ENCODE data around the gene POU2F1. TPM values are rescaled to one million over a fixed set of nuclear protein-coding genes. Genes with fewer than 3 reads are reported as not detected.

POU2F1 gene
- total and polyA plus RNA-seq, 3 donors from 2014 or later, result 17.1 to 36.9 (median 36.0) TPM

DNA sequence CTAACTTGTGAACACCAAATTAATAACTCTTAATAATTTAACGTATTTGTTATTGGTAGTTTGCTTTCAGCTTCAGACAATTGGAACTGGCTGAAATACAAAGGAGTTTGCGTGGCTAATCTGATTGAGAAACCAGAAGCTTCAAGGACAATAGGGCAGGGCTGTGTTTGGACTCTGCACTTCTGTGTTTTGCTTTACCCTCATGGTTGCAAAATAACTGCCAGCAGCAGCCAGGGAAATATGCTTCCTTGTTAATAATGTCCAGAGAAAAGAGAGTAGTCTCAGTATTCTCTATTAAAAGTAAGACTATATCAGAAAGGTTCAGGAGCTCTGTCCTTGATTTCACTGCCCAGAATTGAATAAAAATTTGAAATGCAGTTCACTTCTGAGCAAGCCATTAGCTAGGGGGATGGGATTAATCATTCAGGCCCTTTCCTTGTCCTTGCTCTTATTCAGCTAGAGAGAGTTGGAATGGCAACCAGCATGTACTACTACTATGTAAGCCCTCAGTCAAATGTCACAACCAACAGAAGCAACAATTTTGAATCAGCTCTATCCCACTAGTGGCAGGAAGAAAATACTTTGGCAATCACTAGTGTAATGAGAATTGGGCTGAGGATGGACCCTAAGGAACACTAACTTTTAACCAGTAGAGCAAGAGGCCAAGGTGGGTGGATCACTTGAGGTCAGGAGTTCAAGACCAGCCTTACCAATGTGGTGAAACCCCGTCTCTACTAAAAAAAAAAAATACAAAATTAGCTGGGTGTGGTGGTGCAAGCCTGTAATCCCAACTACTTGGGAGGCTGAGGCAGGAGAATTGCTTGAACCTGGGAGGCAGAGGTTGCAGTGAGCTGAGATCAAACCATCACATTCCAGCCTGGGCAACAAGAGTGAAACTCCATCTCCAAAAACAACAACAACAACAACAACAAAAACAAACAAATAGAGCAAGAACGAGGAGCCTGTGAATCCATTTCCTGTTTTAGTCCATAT lies 76.8 kb downstream of the POU2F1 start:
- TF ChIP-seq CTCF (IDR thresholded peaks at IDR 0.05), result no peak
- no peak for TF ChIP-seq POLR2A (IDR thresholded peaks at IDR 0.05)
- Histone ChIP-seq H3K9me3 (no peaks in the 10 kb centered on the region), H3K4me3 (no peak overlapping the region), H3K4me1 (peaks cover 4% of the 10 kb centered on the region), H3K36me3 (ENCODE audit: low read depth, missing control alignments) (no peaks in the 10 kb centered on the region), H3K27me3 (no peaks in the 10 kb centered on the region), H3K27ac (peak overlapping the region in 1 of 2 donors; percentile 38)
- DNase-seq, result peak; percentile 19
- intact Hi-C loops (cut with DNase I; ENCODE audit: low total_unique reads), result no loop called here
- 55 to 57% methylated on average over 4 of the region's 4 CpGs for WGBS, 2 donors

- Histone ChIP-seq H3K27me3 (no peaks in the 10 kb centered on the region), H3K4me1 (peaks cover 4% of the 10 kb centered on the region), H3K27ac (no peak overlapping the region), H3K4me3 (no peak overlapping the region), H3K36me3 (ENCODE audit: low read depth, missing control alignments) (no peaks in the 10 kb centered on the region), H3K9me3 (no peaks in the 10 kb centered on the region)
- TF ChIP-seq POLR2A (IDR thresholded peaks at IDR 0.05), result no peak
- no peak for TF ChIP-seq CTCF (IDR thresholded peaks at IDR 0.05)
- 66 to 67% methylated on average over 3 of the region's 3 CpGs for WGBS, 2 donors
- intact Hi-C loops (cut with DNase I; ENCODE audit: low total_unique reads), result no loop called here
- no peak for DNase-seq
These were observed 77.6 kb downstream of the POU2F1 start for GRCh38 chr1:167298325-167298724.

- Histone ChIP-seq H3K4me3 (no peak overlapping the region), H3K9me3 (no peaks in the 10 kb centered on the region), H3K36me3 (ENCODE audit: low read depth, missing control alignments) (no peaks in the 10 kb centered on the region), H3K27me3 (no peaks in the 10 kb centered on the region), H3K27ac (no peak overlapping the region), H3K4me1 (peaks cover 1% of the 10 kb centered on the region)
- intact Hi-C loops (cut with DNase I; ENCODE audit: low total_unique reads), result no loop called here
- TF ChIP-seq CTCF (IDR thresholded peaks at IDR 0.05) (no peak), POLR2A (IDR thresholded peaks at IDR 0.05) (no peak)
- no peak for DNase-seq
- 62 to 74% methylated on average over 1 of the region's 1 CpG for WGBS, 2 donors
These were observed 80.7 kb downstream of the POU2F1 start for GRCh38 chr1:167301355-167301754.

DNA sequence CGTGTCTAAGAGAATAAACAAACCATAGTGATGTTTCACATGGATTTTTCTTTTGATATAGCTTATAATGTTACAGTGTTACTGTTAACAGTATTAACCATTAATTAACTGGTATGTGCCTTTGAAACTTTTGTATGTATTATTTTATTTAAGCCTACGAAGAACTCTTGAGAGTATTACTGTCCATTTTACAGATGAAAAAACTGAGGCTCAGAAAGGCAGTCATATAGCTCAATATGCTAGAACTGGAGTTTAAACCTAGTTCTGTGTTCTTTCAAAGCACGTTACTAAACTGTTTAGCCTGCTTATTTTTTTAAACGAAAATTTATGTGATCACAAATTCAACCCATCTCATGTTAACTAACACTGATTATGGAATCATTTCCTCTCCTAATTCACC lies 83.5 kb downstream of the POU2F1 start:
- no peak for TF ChIP-seq POLR2A (IDR thresholded peaks at IDR 0.05)
- no peak for TF ChIP-seq CTCF (IDR thresholded peaks at IDR 0.05)
- Histone ChIP-seq H3K36me3 (ENCODE audit: low read depth, missing control alignments) (no peaks in the 10 kb centered on the region), H3K4me1 (no peaks in the 10 kb centered on the region), H3K4me3 (no peak overlapping the region), H3K27me3 (no peaks in the 10 kb centered on the region), H3K9me3 (no peaks in the 10 kb centered on the region), H3K27ac (no peak overlapping the region)
- no peak for DNase-seq
- 90 to 96% methylated on average over 4 of the region's 4 CpGs for WGBS, 2 donors
- intact Hi-C loops (cut with DNase I; ENCODE audit: low total_unique reads), result no loop called here
